Endothelial cell of umbilical vein (primary cell): ENCODE measurements around the gene DRAM1. TPM values are rescaled to one million over a fixed set of nuclear protein-coding genes. Genes with fewer than 3 reads are reported as not detected.

Experiments used
- BruUV-seq: library from RNA; stranded (reverse); fragments of 400-500 nt; replicated peaks from 2 replicates; lab custom pipeline; 2021; lab: Mats Ljungman, UMichigan
- CTCF ChIA-PET: fragments of 300-600, 350-600 bp; sonication (Branson Sonifier 250); formaldehyde crosslinking; loops from one replicate; lab custom pipeline; 2021; ENCODE audit warnings: antibody characterized with exemption, inconsistent platforms; lab: Charles Lee
- POLR2A ChIA-PET: fragments of 300-600, 350-600 bp; sonication (Branson Sonifier 250); formaldehyde crosslinking; loops from one replicate; lab custom pipeline; 2021; ENCODE audit warnings: antibody characterized with exemption, inconsistent platforms; lab: Charles Lee
- DNase-seq: peaks from one replicate; pipeline ENCODE4 v3.0.0-alpha.2; 2011; ENCODE audit warnings: low read depth, low spot score
- FAIRE-seq: peaks from 2 replicates; lab custom pipeline; 2011; peaks lifted over from hg19 to GRCh38; lab: Jason Lieb, UNC
- H2AFZ ChIP-seq: 2 replicates; pipeline ENCODE4 v1.6.0; 2012; ENCODE audit warnings: low read depth, low read length, control low read depth, inconsistent platforms
- H3K27ac ChIP-seq: 2 replicates; pipeline ENCODE4 v1.5.1; 2011; ENCODE audit warnings: low read depth, mild to moderate bottlenecking, control low read depth, low read length, moderate library complexity; ENCODE audit not compliant: insufficient read depth
- H3K27me3 ChIP-seq, 2 experiments: 2 replicates each; pipeline versions ENCODE4 v1.6.0 to v1.6.1; 2011; ENCODE audit warnings: low read length in 2 of 2, mixed read lengths in 1 of 2; ENCODE audit not compliant: control insufficient read depth in 2 of 2, insufficient read depth in 2 of 2
- H3K36me3 ChIP-seq, 2 experiments: 2 replicates in 1 of 2; 3 replicates in 1 of 2; pipeline ENCODE4 v1.5.1; 2011; ENCODE audit warnings: low read length in 2 of 2, mild to moderate bottlenecking in 1 of 2, moderate library complexity in 1 of 2; ENCODE audit not compliant: control insufficient read depth in 2 of 2, insufficient read depth in 2 of 2; ENCODE audit errors: extremely low read depth in 1 of 2
- H3K4me1 ChIP-seq: 3 replicates; pipeline ENCODE4 v1.5.1; 2011; ENCODE audit warnings: mild to moderate bottlenecking, low read length; ENCODE audit not compliant: control insufficient read depth, insufficient read depth; ENCODE audit errors: extremely low read depth
- H3K4me2 ChIP-seq: 2 replicates; pipeline ENCODE4 v1.6.1; 2011; ENCODE audit warnings: low read length, control low read depth, mixed read lengths; ENCODE audit not compliant: insufficient read depth
- H3K4me3 ChIP-seq, 3 experiments: fragments of 200-600 bp in 1 of 3; sonication (generic), shearing (Covaris generic) in 1 of 3; replicated peaks in 1 of 3; 2 replicates each; pipeline ENCODE4 v1.5.1; 2011 to 2016; ENCODE audit warnings: control low read depth in 3 of 3, low read length in 3 of 3, mild to moderate bottlenecking in 2 of 3, inconsistent platforms in 1 of 3, low read depth in 1 of 3, moderate library complexity in 1 of 3; ENCODE audit not compliant: insufficient read depth in 1 of 3
- H3K79me2 ChIP-seq: 2 replicates; pipeline ENCODE4 v1.6.0; 2012; ENCODE audit warnings: low read length, inconsistent platforms; ENCODE audit not compliant: control insufficient read depth, insufficient read depth
- H3K9ac ChIP-seq: replicated peaks from 2 replicates; pipeline ENCODE3; 2011; ENCODE audit warnings: low read length, control low read depth; ENCODE audit not compliant: insufficient read depth; ENCODE audit errors: extremely low read depth
- H3K9me1 ChIP-seq: replicated peaks from 3 replicates; pipeline ENCODE4 v1.6.0; 2011; ENCODE audit warnings: mild to moderate bottlenecking, low read length; ENCODE audit not compliant: control insufficient read depth, insufficient read depth; ENCODE audit errors: extremely low read depth
- H3K9me3 ChIP-seq: replicated peaks from 2 replicates; pipeline ENCODE4 v1.5.1; 2012; ENCODE audit warnings: low read length, inconsistent platforms; ENCODE audit not compliant: control insufficient read depth, insufficient read depth
- H4K20me1 ChIP-seq: replicated peaks from 2 replicates; pipeline ENCODE3; 2011; ENCODE audit warnings: mild to moderate bottlenecking, low read length; ENCODE audit not compliant: control insufficient read depth, insufficient read depth; ENCODE audit errors: extremely low read depth
- CTCF ChIP-seq, 2 donors: IDR thresholded peaks; 1 replicate in 1 of 2; 2 replicates in 1 of 2; pipeline ENCODE4 v1.5.1; 2011; ENCODE audit warnings: low read length in 2 of 2, mild to moderate bottlenecking in 2 of 2, moderate library complexity in 2 of 2, control low read depth in 1 of 2, inconsistent platforms in 1 of 2, low read depth in 1 of 2; ENCODE audit not compliant: insufficient read depth in 1 of 2; ENCODE audit errors: extremely low read depth in 1 of 2
- EZH2 ChIP-seq: IDR thresholded peaks from 2 replicates; pipeline ENCODE4 v1.6.1; 2012; ENCODE audit warnings: borderline replicate concordance, low read depth, mild to moderate bottlenecking, moderate library complexity, low read length, inconsistent platforms; ENCODE audit not compliant: severe bottlenecking
- FOS ChIP-seq: IDR thresholded peaks from 2 replicates; pipeline ENCODE4 v1.6.1; 2011; ENCODE audit warnings: mild to moderate bottlenecking, low read length, moderate library complexity, borderline replicate concordance; ENCODE audit not compliant: insufficient read depth
- GATA2 ChIP-seq: IDR thresholded peaks from 2 replicates; pipeline ENCODE4 v1.7.0; 2011; ENCODE audit warnings: low read depth, mild to moderate bottlenecking, moderate library complexity, mixed read lengths, low read length; ENCODE audit not compliant: insufficient read length, insufficient read depth
- JUN ChIP-seq: IDR thresholded peaks from 2 replicates; pipeline ENCODE4 v1.6.1; 2011; ENCODE audit warnings: borderline replicate concordance, low read depth; ENCODE audit not compliant: insufficient read length, insufficient read depth
- MAX ChIP-seq: IDR thresholded peaks from 2 replicates; pipeline ENCODE4 v1.6.1; 2011; ENCODE audit not compliant: insufficient read depth, insufficient read length
- MYC ChIP-seq: IDR thresholded peaks from one replicate; pipeline ENCODE4 v1.6.1; 2011; ENCODE audit warnings: mild to moderate bottlenecking, low read depth, low read length
- POLR2A ChIP-seq: IDR thresholded peaks from 2 replicates; pipeline ENCODE4 v1.6.1; 2012; ENCODE audit warnings: low read depth, mild to moderate bottlenecking, control low read depth, low read length
- POLR2AphosphoS5 ChIP-seq: IDR thresholded peaks from 2 replicates; pipeline ENCODE4 v1.6.1; 2012; ENCODE audit warnings: low read depth, mild to moderate bottlenecking, control low read depth, low read length, moderate library complexity; ENCODE audit not compliant: insufficient read depth
- dilution Hi-C: fragments of 300-500 bp; cut with MboI; formaldehyde crosslinking; loops from one replicate; pipeline ENCODE4 v1.15.0; 2019; ENCODE audit warnings: low sequenced_read_pairs; ENCODE audit not compliant: extremely low pct_ligation_motif_present
- intact Hi-C: fragments of 100-400 bp; cut with micrococcal nuclease; formaldehyde crosslinking; loops from one replicate; pipeline ENCODE4 v1.10.0; 2022
- polyA plus RNA-seq, 4 experiments: library from polyadenylated mRNA; depleted of rRNA in 3 of 4; stranded (reverse) in 3 of 4; unstranded in 1 of 4; fragments of >200 nt; gene quantifications; 2 replicates each; pipeline versions ENCODE4 v1.2.1 to v1.2.3, GENCODE V29; 2011 to 2012; ENCODE audit warnings: missing spikeins in 1 of 4
- total RNA-seq: library from RNA; stranded (reverse); gene quantifications from 2 replicates; pipeline ENCODE4 v1.2.3, GENCODE V29; 2021

DRAM1 gene
- total and polyA plus RNA-seq, 2 donors (not counting 3 experiments of a cell fraction or from before 2014, with no cell fraction given), result 24.6 to 46.3 TPM

- FAIRE-seq (no peak), DNase-seq (no peak)
- Histone ChIP-seq H3K27me3 (no peaks in the 10 kb centered on the region), H3K9me1 (no peaks in the 10 kb centered on the region), H3K79me2 (no peaks in the 10 kb centered on the region), H4K20me1 (no peaks in the 10 kb centered on the region), H3K27ac (no peak overlapping the region), H3K4me3 (no peak overlapping the region), H2AFZ (no peak overlapping the region), H3K4me1 (no peaks in the 10 kb centered on the region), H3K36me3 (no peaks in the 10 kb centered on the region), H3K9me3 (no peaks in the 10 kb centered on the region), H3K9ac (no peak overlapping the region), H3K4me2 (no peak overlapping the region)
- dilution Hi-C loops, result no loop called here
- ChIA-PET CTCF (no interaction called here), POLR2A (no interaction called here)
- TSS peak; percentile 20 for BruUV-seq
- intact Hi-C loops, result no loop called here
- TF ChIP-seq EZH2 (no peak), JUN (no peak), MYC (no peak), CTCF (IDR thresholded peaks at IDR 0.05; ENCODE audit: extremely low read depth in 1 of 2, insufficient read depth in 1 of 2, low read depth in 1 of 2, low read length in 2 of 2) (no peak), POLR2A (no peak), FOS (no peak), MAX (no peak), GATA2 (no peak), POLR2AphosphoS5 (no peak)
Observed at GRCh38 chr12:101923045-101923718, 45.8 kb downstream of the DRAM1 start.
